HCT116 (cell line): Measurements from ENCODE around the gene DNAJC18. TPM values are rescaled to one million over a fixed set of nuclear protein-coding genes. Genes with fewer than 3 reads are reported as not detected.

Experiments used
- ATAC-seq: fragments of 200-7000 bp; cut with Tn5 transposase; 2 replicates; pipeline ENCODE4 v1.9.1; 2020; ENCODE audit warnings: mild to moderate bottlenecking, moderate library complexity
- BruUV-seq: library from RNA; stranded (reverse); fragments of 400-500 nt; replicated peaks from 2 replicates; lab custom pipeline; 2021; lab: Mats Ljungman, UMichigan
- CTCF ChIA-PET: fragments of 300-600 bp; sonication (Branson Sonifier 250); formaldehyde crosslinking; loops from one replicate; lab custom pipeline; 2021; ENCODE audit warnings: antibody characterized with exemption; lab: Charles Lee
- POLR2A ChIA-PET: fragments of 300-600, 350-600 bp; sonication (Branson Sonifier 250); formaldehyde crosslinking; loops from one replicate; lab custom pipeline; 2021; ENCODE audit warnings: antibody characterized with exemption; lab: Charles Lee
- RAD21 ChIA-PET, 2 experiments: fragments of 300-600 bp; sonication (Branson Sonifier 250); formaldehyde crosslinking; loops; one replicate each; lab custom pipeline; 2023; ENCODE audit warnings: low total read pairs in 2 of 2; ENCODE audit not compliant: uncharacterized antibody in 2 of 2, unreplicated experiment in 2 of 2, low non-redundant PET in 1 of 2; lab: Charles Lee
- DNase-seq: peaks from one replicate; pipeline ENCODE4 v3.0.0-alpha.2; 2010; ENCODE audit warnings: low read depth, low spot score
- H2AFZ ChIP-seq: fragments of 200-600 bp; shearing (Covaris generic), sonication (generic); 2 replicates; pipeline ENCODE4 v1.6.1; 2017; ENCODE audit warnings: low read depth, mixed run types, mixed read lengths, antibody characterized with exemption, low read length; ENCODE audit not compliant: poor library complexity, severe bottlenecking
- H3K27ac ChIP-seq: 2 replicates; pipeline ENCODE4 v1.5.1; 2012; ENCODE audit warnings: low read depth, low read length
- H3K27me3 ChIP-seq: fragments of 200-600 bp; sonication (generic); 2 replicates; pipeline ENCODE4 v1.6.1; 2016; ENCODE audit warnings: mixed run types, low read length, mixed read lengths; ENCODE audit not compliant: insufficient read depth
- H3K36me3 ChIP-seq, 2 experiments: fragments of 200-500 bp in 1 of 2; fragments of 200-600 bp in 1 of 2; sonication (Bioruptor generic) in 1 of 2; sonication (generic) in 1 of 2; 2 replicates each; pipeline versions ENCODE4 v1.5.1 to v1.6.1; 2014 to 2016; ENCODE audit warnings: low read length in 2 of 2, inconsistent platforms in 1 of 2, mixed read lengths in 1 of 2, mixed run types in 1 of 2; ENCODE audit not compliant: insufficient read depth in 2 of 2, control insufficient read depth in 1 of 2
- H3K4me1 ChIP-seq, 2 experiments: fragments of 200-600 bp in 1 of 2; sonication (generic) in 1 of 2; 2 replicates each; pipeline versions ENCODE4 v1.5.1 to v1.6.1; 2012 to 2017; ENCODE audit warnings: low read length in 2 of 2, inconsistent platforms in 1 of 2, mild to moderate bottlenecking in 1 of 2, mixed read lengths in 1 of 2, mixed run types in 1 of 2, moderate library complexity in 1 of 2; ENCODE audit not compliant: insufficient read depth in 2 of 2, control insufficient read depth in 1 of 2
- H3K4me2 ChIP-seq: fragments of 200-600 bp; sonication (generic); 2 replicates; pipeline ENCODE4 v1.6.1; 2017; ENCODE audit warnings: mixed run types, low read length, mixed read lengths
- H3K4me3 ChIP-seq, 2 experiments: fragments of 200-600 bp in 1 of 2; sonication (generic) in 1 of 2; replicated peaks in 1 of 2; 2 replicates each; pipeline ENCODE4 v1.5.1; 2011 to 2016; ENCODE audit warnings: low read length in 2 of 2, control low read depth in 1 of 2, low read depth in 1 of 2, mild to moderate bottlenecking in 1 of 2, mixed read lengths in 1 of 2, mixed run types in 1 of 2
- H3K79me2 ChIP-seq: fragments of 200-600 bp; sonication (generic); 2 replicates; pipeline ENCODE4 v1.6.1; 2017; ENCODE audit warnings: mild to moderate bottlenecking, mixed run types, low read length, moderate library complexity, mixed read lengths; ENCODE audit not compliant: insufficient read depth
- H3K9ac ChIP-seq: fragments of 200-600 bp; sonication (generic); 2 replicates; pipeline ENCODE4 v1.6.1; 2016; ENCODE audit warnings: low read length, mixed read lengths
- H3K9me2 ChIP-seq: fragments of 200-600 bp; sonication (generic), shearing (Covaris generic); 2 replicates; pipeline ENCODE4 v1.6.1; 2017; ENCODE audit warnings: mixed run types, mild to moderate bottlenecking, moderate library complexity; ENCODE audit not compliant: insufficient read depth
- H3K9me3 ChIP-seq, 2 experiments: fragments of 200-500 bp in 1 of 2; fragments of 200-600 bp in 1 of 2; sonication (Bioruptor generic) in 1 of 2; sonication (generic) in 1 of 2; 2 replicates each; pipeline ENCODE4 v1.6.1; 2014 to 2017; ENCODE audit warnings: low read length in 2 of 2, mixed read lengths in 2 of 2, inconsistent platforms in 1 of 2, low read depth in 1 of 2, mild to moderate bottlenecking in 1 of 2, mixed run types in 1 of 2, moderate library complexity in 1 of 2; ENCODE audit not compliant: control insufficient read depth in 1 of 2, insufficient read depth in 1 of 2
- H4K20me1 ChIP-seq: fragments of 200-600 bp; sonication (generic), shearing (Covaris generic); 2 replicates; pipeline ENCODE4 v1.6.1; 2017; ENCODE audit warnings: mixed run types, mild to moderate bottlenecking, moderate library complexity; ENCODE audit not compliant: insufficient read depth
- CBX3 ChIP-seq: IDR thresholded peaks from 2 replicates; pipeline ENCODE4 v1.6.1; 2012; ENCODE audit warnings: low read depth
- CEBPB ChIP-seq: IDR thresholded peaks from 2 replicates; pipeline ENCODE4 v1.6.1; 2012; ENCODE audit warnings: low read depth
- EZH2phosphoT487 ChIP-seq: fragments of 200-600 bp; IDR thresholded peaks from 2 replicates; pipeline ENCODE4 v1.6.1; 2018; ENCODE audit warnings: antibody characterized with exemption, borderline replicate concordance
- MAX ChIP-seq: IDR thresholded peaks from 2 replicates; pipeline ENCODE4 v1.6.1; 2012
- POLR2A ChIP-seq: IDR thresholded peaks from 2 replicates; pipeline ENCODE4 v1.7.0; 2011; ENCODE audit warnings: borderline replicate concordance; ENCODE audit not compliant: insufficient read depth, insufficient read length; ENCODE audit errors: extremely low read depth
- RAD21 ChIP-seq: IDR thresholded peaks from 2 replicates; pipeline ENCODE4 v1.6.1; 2012; ENCODE audit warnings: low read depth, mild to moderate bottlenecking
- REST ChIP-seq: IDR thresholded peaks from 2 replicates; pipeline ENCODE4 v1.6.1; 2012; ENCODE audit warnings: low read depth
- SP1 ChIP-seq: IDR thresholded peaks from 2 replicates; pipeline ENCODE4 v1.6.1; 2012; ENCODE audit warnings: low read depth
- TCF7L2 ChIP-seq: IDR thresholded peaks from 2 replicates; pipeline ENCODE4 v1.7.0; 2011; ENCODE audit warnings: borderline replicate concordance, inconsistent platforms; ENCODE audit not compliant: insufficient read depth, insufficient read length; ENCODE audit errors: extremely low read depth
- ZBTB33 ChIP-seq: IDR thresholded peaks from 2 replicates; pipeline ENCODE4 v1.6.1; 2011; ENCODE audit warnings: mild to moderate bottlenecking, low read length, moderate library complexity; ENCODE audit not compliant: insufficient replicate concordance; ENCODE audit errors: extremely low read depth
- ZFX ChIP-seq: fragments of 450-650 bp; IDR thresholded peaks from 2 replicates; pipeline ENCODE4 v1.6.1; 2017
- intact Hi-C: fragments of 100-400 bp; cut with micrococcal nuclease; formaldehyde crosslinking; loops from 2 replicates; pipeline ENCODE4 v1.10.0; 2022
- total RNA-seq: library from RNA; stranded (reverse); gene quantifications from one replicate; pipeline ENCODE4 v1.2.1, GENCODE V29; 2021; ENCODE audit not compliant: unreplicated experiment
- TF ChIP-seq, protein P1 (sequence below), 3 experiments: fragments of 200-600 bp in 1 of 3; sonication (generic) in 1 of 3; IDR thresholded peaks in 2 of 3; conservative IDR thresholded peaks in 1 of 3; 2 replicates each; pipeline ENCODE4 v1.5.1; 2012 to 2017; ENCODE audit warnings: low read depth in 2 of 3, low read length in 2 of 3, antibody characterized with exemption in 1 of 3, borderline replicate concordance in 1 of 3, control low read depth in 1 of 3, mild to moderate bottlenecking in 1 of 3, mixed read lengths in 1 of 3, mixed run types in 1 of 3, moderate library complexity in 1 of 3; ENCODE audit not compliant: insufficient read depth in 1 of 3

DNAJC18 gene
- total RNA-seq, 1 experiment from 2014 or later = 5.7 TPM

GRCh38 chr5:139413963-139414362 is 25.4 kb downstream of the DNAJC18 start:
- H3K4me2 ChIP-seq = no peak overlapping the region
- no peak for DNase-seq
- ChIA-PET RAD21 (no interaction called here), POLR2A (no interaction called here), CTCF (no interaction called here)
- no peak for TF ChIP-seq ZBTB33
- H3K27me3 ChIP-seq = no peaks in the 10 kb centered on the region
- ATAC-seq = no peak
- no TSS peak for BruUV-seq
- no peak overlapping the region for H3K4me3 ChIP-seq
- peaks cover 3 to 18% of the 10 kb centered on the region in 2 experiments; a peak in 3 of 4 replicates for H3K4me1 ChIP-seq
- H4K20me1 ChIP-seq = no peaks in the 10 kb centered on the region
- no peaks in the 10 kb centered on the region for H3K36me3 ChIP-seq
- H3K9me2 ChIP-seq = no peaks in the 10 kb centered on the region
- intact Hi-C loops = no loop called here
- no peaks in the 10 kb centered on the region for H3K79me2 ChIP-seq
- H3K27ac ChIP-seq = no peak overlapping the region
- no peaks in the 10 kb centered on the region for H3K9me3 ChIP-seq
- no peak overlapping the region for H2AFZ ChIP-seq
- H3K9ac ChIP-seq = no peak overlapping the region

DNA sequence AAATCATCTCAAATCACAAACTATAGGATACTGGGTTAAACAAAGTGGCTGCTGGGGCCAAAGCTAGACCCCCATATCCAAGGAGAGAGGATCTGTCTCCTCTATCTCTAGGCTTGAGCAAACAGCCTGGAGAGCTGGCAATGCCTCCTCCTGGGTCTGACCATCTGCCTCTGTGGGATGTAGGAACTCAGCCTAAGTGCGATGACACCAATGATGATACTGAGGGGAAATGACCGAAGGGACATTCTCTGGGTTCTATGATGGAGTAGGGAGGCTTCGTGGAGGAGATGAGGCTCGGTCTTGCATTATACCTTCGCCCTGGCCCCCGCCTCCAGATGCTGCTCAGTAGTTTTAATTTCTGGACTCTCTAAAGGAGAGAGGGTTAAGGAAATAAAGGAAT is 26.2 kb downstream of the DNAJC18 start:
- H3K9me2 ChIP-seq = no peaks in the 10 kb centered on the region
- H3K9ac ChIP-seq = no peak overlapping the region
- POLR2A ChIA-PET = no interaction called here
- no peak for ATAC-seq
- intact Hi-C loops = no loop called here
- no peak for TF ChIP-seq CBX3
- TF ChIP-seq RAD21 = no peak
- TF ChIP-seq POLR2A = no peak
- TF ChIP-seq REST = no peak
- TF ChIP-seq, protein P1, sequence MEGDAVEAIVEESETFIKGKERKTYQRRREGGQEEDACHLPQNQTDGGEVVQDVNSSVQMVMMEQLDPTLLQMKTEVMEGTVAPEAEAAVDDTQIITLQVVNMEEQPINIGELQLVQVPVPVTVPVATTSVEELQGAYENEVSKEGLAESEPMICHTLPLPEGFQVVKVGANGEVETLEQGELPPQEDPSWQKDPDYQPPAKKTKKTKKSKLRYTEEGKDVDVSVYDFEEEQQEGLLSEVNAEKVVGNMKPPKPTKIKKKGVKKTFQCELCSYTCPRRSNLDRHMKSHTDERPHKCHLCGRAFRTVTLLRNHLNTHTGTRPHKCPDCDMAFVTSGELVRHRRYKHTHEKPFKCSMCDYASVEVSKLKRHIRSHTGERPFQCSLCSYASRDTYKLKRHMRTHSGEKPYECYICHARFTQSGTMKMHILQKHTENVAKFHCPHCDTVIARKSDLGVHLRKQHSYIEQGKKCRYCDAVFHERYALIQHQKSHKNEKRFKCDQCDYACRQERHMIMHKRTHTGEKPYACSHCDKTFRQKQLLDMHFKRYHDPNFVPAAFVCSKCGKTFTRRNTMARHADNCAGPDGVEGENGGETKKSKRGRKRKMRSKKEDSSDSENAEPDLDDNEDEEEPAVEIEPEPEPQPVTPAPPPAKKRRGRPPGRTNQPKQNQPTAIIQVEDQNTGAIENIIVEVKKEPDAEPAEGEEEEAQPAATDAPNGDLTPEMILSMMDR (IDR thresholded peaks at IDR 0.05 in 2 of 3, conservative IDR thresholded peaks at IDR 0.05 in 1 of 3; ENCODE audit: borderline replicate concordance in 1 of 3, insufficient read depth in 1 of 3, low read depth in 2 of 3, low read length in 2 of 3) = no peak
- TF ChIP-seq EZH2phosphoT487 = no peak
- no peak for TF ChIP-seq SP1
- TF ChIP-seq MAX = no peak
- no peak for TF ChIP-seq CEBPB
- no peak for TF ChIP-seq ZFX
- no peak for TF ChIP-seq TCF7L2
- TF ChIP-seq, all 23 proteins: peak for 0
- ChIA-PET RAD21 (no interaction called here), CTCF (no interaction called here)
- no peak for DNase-seq
- Histone ChIP-seq H3K9me3 (no peaks in the 10 kb centered on the region), H4K20me1 (no peaks in the 10 kb centered on the region), H3K4me2 (no peak overlapping the region), H3K4me3 (no peak overlapping the region), H3K27ac (no peak overlapping the region), H3K36me3 (no peaks in the 10 kb centered on the region), H3K79me2 (no peaks in the 10 kb centered on the region), H2AFZ (no peak overlapping the region), H3K27me3 (no peaks in the 10 kb centered on the region), H3K4me1 (peaks cover 3 to 15% of the 10 kb centered on the region in 2 experiments; a peak in 3 of 4 replicates)
- BruUV-seq = no TSS peak
